Endothelial cell (in vitro differentiated cells): ENCODE data around the gene CCNC. TPM values are rescaled to one million over a fixed set of nuclear protein-coding genes. Genes with fewer than 3 reads are reported as not detected.
A peak's percentile ranks its signal among the peaks of the same experiment; 100 is the strongest.

ENCODE experiments used
- DNase-seq: peaks from one replicate; pipeline ENCODE4 v3.0.0; 2021; ENCODE audit warnings: low spot score
- H3K27ac Mint-ChIP-seq: one replicate; pipeline ENCODE4 v1.8.0; 2021; ENCODE audit warnings: mixed read lengths, inconsistent platforms; ENCODE audit not compliant: unreplicated experiment
- H3K27me3 Mint-ChIP-seq: one replicate; pipeline ENCODE4 v1.8.0; 2021; ENCODE audit warnings: mild to moderate bottlenecking, moderate library complexity, mixed read lengths, inconsistent platforms; ENCODE audit not compliant: unreplicated experiment
- H3K36me3 Mint-ChIP-seq: one replicate; pipeline ENCODE4 v1.8.0; 2021; ENCODE audit warnings: mild to moderate bottlenecking, low read depth, mixed read lengths, inconsistent platforms; ENCODE audit not compliant: unreplicated experiment
- H3K4me1 Mint-ChIP-seq: one replicate; pipeline ENCODE4 v1.8.0; 2021; ENCODE audit warnings: mild to moderate bottlenecking, mixed read lengths, inconsistent platforms; ENCODE audit not compliant: unreplicated experiment
- H3K4me3 Mint-ChIP-seq: one replicate; pipeline ENCODE4 v1.8.0; 2021; ENCODE audit warnings: mild to moderate bottlenecking, mixed read lengths, inconsistent platforms; ENCODE audit not compliant: unreplicated experiment
- H3K9me3 Mint-ChIP-seq: one replicate; pipeline ENCODE4 v1.8.0; 2021; ENCODE audit warnings: mixed read lengths, inconsistent platforms; ENCODE audit not compliant: unreplicated experiment
- CTCF ChIP-seq: fragments of 200-600 bp; sonication (generic); IDR thresholded peaks from one replicate; pipeline ENCODE4 v1.5.0; 2021; ENCODE audit warnings: antibody characterized with exemption; ENCODE audit not compliant: unreplicated experiment
- total RNA-seq: library from RNA; stranded (reverse); fragmentation: NEBNext Ultra II Directional; extraction: Animal tissue kit (Norgen Biotek cat#: 25700); gene quantifications from one replicate; pipeline ENCODE4 v1.2.1, GENCODE V29; 2021; ENCODE audit not compliant: unreplicated experiment

The CCNC gene
- total RNA-seq, 1 donor from 2014 or later, result 70.0 TPM

- Mint-ChIP-seq H3K4me1 (peaks cover 19% of the 10 kb centered on the region), H3K4me3 (no peak overlapping the region), H3K27me3 (peaks cover 24% of the 10 kb centered on the region), H3K27ac (no peak overlapping the region), H3K36me3 (peaks cover 6% of the 10 kb centered on the region), H3K9me3 (peaks cover 5% of the 10 kb centered on the region)
- DNase-seq, result no peak
- TF ChIP-seq CTCF, result no peak
Measured at GRCh38 chr6:99592900-99593299, 24.4 kb upstream of the CCNC start.

- Mint-ChIP-seq H3K9me3 (peaks cover 5% of the 10 kb centered on the region), H3K27me3 (peaks cover 24% of the 10 kb centered on the region), H3K36me3 (peaks cover 6% of the 10 kb centered on the region), H3K4me1 (peaks cover 19% of the 10 kb centered on the region), H3K4me3 (no peak overlapping the region), H3K27ac (no peak overlapping the region)
- no peak for DNase-seq
- TF ChIP-seq CTCF, result no peak
Measured at GRCh38 chr6:99591673-99592364, 23.4 kb upstream of the CCNC start.

GRCh38 chr6:99590728-99591672 lies 22.5 kb upstream of the CCNC start:
- H3K27ac Mint-ChIP-seq, result no peak overlapping the region
- H3K4me1 Mint-ChIP-seq, result peaks cover 19% of the 10 kb centered on the region
- no peak for DNase-seq
- H3K9me3 Mint-ChIP-seq, result peaks cover 5% of the 10 kb centered on the region
- peaks cover 6% of the 10 kb centered on the region for H3K36me3 Mint-ChIP-seq
- H3K4me3 Mint-ChIP-seq, result no peak overlapping the region
- peaks cover 24% of the 10 kb centered on the region for H3K27me3 Mint-ChIP-seq
- TF ChIP-seq CTCF, result no peak

GRCh38 chr6:99589907-99590493 lies 21.5 kb upstream of the CCNC start:
- no peak for TF ChIP-seq CTCF
- H3K27ac Mint-ChIP-seq, result peak overlapping the region; percentile 27
- peaks cover 3% of the 10 kb centered on the region for H3K36me3 Mint-ChIP-seq
- H3K4me1 Mint-ChIP-seq, result peaks cover 19% of the 10 kb centered on the region
- H3K4me3 Mint-ChIP-seq, result peak overlapping the region; percentile 69
- no peak for DNase-seq
- peaks cover 26% of the 10 kb centered on the region for H3K27me3 Mint-ChIP-seq
- no peaks in the 10 kb centered on the region for H3K9me3 Mint-ChIP-seq
